GM13976 (cell line): ENCODE data around the gene TMEM44.
"Not testable (repeated sequence)": the region's sequence is repeated elsewhere in the genome, so short reads cannot be mapped to it uniquely, and the experiment has no call there.

ENCODE experiments used
- DNase-seq: peaks from one replicate; pipeline ENCODE4 v3.0.0; 2012; ENCODE audit warnings: low spot score
- CTCF ChIP-seq: IDR thresholded peaks from 2 replicates; pipeline ENCODE4 v1.5.1; 2012; ENCODE audit warnings: borderline replicate concordance, mild to moderate bottlenecking; ENCODE audit not compliant: insufficient read depth; ENCODE audit errors: extremely low read depth, missing control alignments, control extremely low read depth
- in situ Hi-C: fragments of 300-500 bp; cut with MboI; formaldehyde crosslinking; loops from one replicate; pipeline ENCODE4 v1.12.0; 2022; ENCODE audit warnings: low sequenced_read_pairs, mixed read lengths, inconsistent platforms; ENCODE audit not compliant: unreplicated experiment

TMEM44 gene

GRCh38 chr3:194607592-194608389 is 25.4 kb downstream of the TMEM44 start:
- no peak for TF ChIP-seq CTCF
- no peak for DNase-seq
- in situ Hi-C loops: no loop called here

GRCh38 chr3:194606941-194607340 is 26.3 kb downstream of the TMEM44 start:
- DNase-seq: no peak
- in situ Hi-C loops: no loop called here
- no peak for TF ChIP-seq CTCF

GRCh38 chr3:194606163-194606562 is 27.1 kb downstream of the TMEM44 start:
- no peak for TF ChIP-seq CTCF
- in situ Hi-C loops: no loop called here

GRCh38 chr3:194605314-194605713 is 27.9 kb downstream of the TMEM44 start:
- DNase-seq, in situ Hi-C loops: not testable (repeated sequence)

More at GRCh38 chr3:194606163-194606562, 27.1 kb downstream of the TMEM44 start:
- no peak for DNase-seq

- in situ Hi-C loops: no loop called here
Observed at GRCh38 chr3:194604837-194605236, 28.4 kb downstream of the TMEM44 start.

GRCh38 chr3:194604126-194604525 is 29.1 kb downstream of the TMEM44 start:
- TF ChIP-seq CTCF: no peak
- in situ Hi-C loops: no loop called here
- DNase-seq: no peak

More at GRCh38 chr3:194604837-194605236, 28.4 kb downstream of the TMEM44 start:
- no peak for DNase-seq
- TF ChIP-seq CTCF: no peak

- in situ Hi-C loops: no loop called here
- no peak for TF ChIP-seq CTCF
- DNase-seq: no peak
Observed at GRCh38 chr3:194602669-194603171, 30.5 kb downstream of the TMEM44 start.
